MM.1S (cell line): Measurements from ENCODE around the gene MS4A14.

Experiments
- CTCF ChIP-seq: fragments of 300-600 bp; sonication (generic); IDR thresholded peaks from 2 replicates; pipeline ENCODE4 v1.5.1; 2016; ENCODE audit warnings: antibody characterized with exemption, low read length, mixed read lengths
- EZH2 ChIP-seq: fragments of 300-600 bp; sonication (generic); optimal IDR thresholded peaks from 2 replicates; pipeline ENCODE3; 2017; ENCODE audit warnings: low read depth, mild to moderate bottlenecking, antibody characterized with exemption, low read length, mixed read lengths
- EZH2phosphoT487 ChIP-seq: fragments of 300-600 bp; sonication (generic); IDR thresholded peaks from 2 replicates; pipeline ENCODE4 v1.6.1; 2018; ENCODE audit warnings: antibody characterized with exemption, low read length

DNA sequence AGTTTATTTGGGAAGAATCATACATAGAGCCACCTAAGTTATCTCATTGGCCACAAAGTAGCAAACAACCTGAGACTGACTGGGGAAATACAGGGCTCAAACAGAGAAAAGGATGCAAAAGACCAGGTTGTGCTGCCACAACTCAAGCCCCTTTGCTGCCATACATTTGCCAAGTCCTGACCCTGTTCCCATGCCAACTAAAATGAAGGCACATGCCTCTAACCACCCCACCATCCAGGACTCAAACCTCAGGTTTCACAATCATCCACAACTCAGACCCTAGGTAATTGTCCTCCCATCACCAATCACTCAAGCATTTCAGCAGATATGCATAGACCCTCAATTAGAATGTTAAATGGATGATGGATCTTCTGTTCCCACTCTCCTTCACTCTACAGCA, 58.0 kb downstream of the MS4A14 start:
- TF ChIP-seq CTCF (no peak), EZH2phosphoT487 (no peak), EZH2 (no peak)
